Endothelial cell (in vitro differentiated cells): Measurements from ENCODE around the gene RAB12. TPM values are rescaled to one million over a fixed set of nuclear protein-coding genes. Genes with fewer than 3 reads are reported as not detected.
A peak's percentile ranks its signal among the peaks of the same experiment; 100 is the strongest.
"Not testable (repeated sequence)": the region's sequence is repeated elsewhere in the genome, so short reads cannot be mapped to it uniquely, and the experiment has no call there.

Experiments used
- DNase-seq: peaks from one replicate; pipeline ENCODE4 v3.0.0; 2021; ENCODE audit warnings: low spot score
- H3K27ac Mint-ChIP-seq: one replicate; pipeline ENCODE4 v1.8.0; 2021; ENCODE audit warnings: mixed read lengths, inconsistent platforms; ENCODE audit not compliant: unreplicated experiment
- H3K27me3 Mint-ChIP-seq: one replicate; pipeline ENCODE4 v1.8.0; 2021; ENCODE audit warnings: mild to moderate bottlenecking, moderate library complexity, mixed read lengths, inconsistent platforms; ENCODE audit not compliant: unreplicated experiment
- H3K36me3 Mint-ChIP-seq: one replicate; pipeline ENCODE4 v1.8.0; 2021; ENCODE audit warnings: mild to moderate bottlenecking, low read depth, mixed read lengths, inconsistent platforms; ENCODE audit not compliant: unreplicated experiment
- H3K4me1 Mint-ChIP-seq: one replicate; pipeline ENCODE4 v1.8.0; 2021; ENCODE audit warnings: mild to moderate bottlenecking, mixed read lengths, inconsistent platforms; ENCODE audit not compliant: unreplicated experiment
- H3K4me3 Mint-ChIP-seq: one replicate; pipeline ENCODE4 v1.8.0; 2021; ENCODE audit warnings: mild to moderate bottlenecking, mixed read lengths, inconsistent platforms; ENCODE audit not compliant: unreplicated experiment
- H3K9me3 Mint-ChIP-seq: one replicate; pipeline ENCODE4 v1.8.0; 2021; ENCODE audit warnings: mixed read lengths, inconsistent platforms; ENCODE audit not compliant: unreplicated experiment
- CTCF ChIP-seq: fragments of 200-600 bp; sonication (generic); IDR thresholded peaks from one replicate; pipeline ENCODE4 v1.5.0; 2021; ENCODE audit warnings: antibody characterized with exemption; ENCODE audit not compliant: unreplicated experiment
- total RNA-seq: library from RNA; stranded (reverse); fragmentation: NEBNext Ultra II Directional; extraction: Animal tissue kit (Norgen Biotek cat#: 25700); gene quantifications from one replicate; pipeline ENCODE4 v1.2.1, GENCODE V29; 2021; ENCODE audit not compliant: unreplicated experiment

The RAB12 gene
- total RNA-seq, 1 donor from 2014 or later = 35.3 TPM

DNA sequence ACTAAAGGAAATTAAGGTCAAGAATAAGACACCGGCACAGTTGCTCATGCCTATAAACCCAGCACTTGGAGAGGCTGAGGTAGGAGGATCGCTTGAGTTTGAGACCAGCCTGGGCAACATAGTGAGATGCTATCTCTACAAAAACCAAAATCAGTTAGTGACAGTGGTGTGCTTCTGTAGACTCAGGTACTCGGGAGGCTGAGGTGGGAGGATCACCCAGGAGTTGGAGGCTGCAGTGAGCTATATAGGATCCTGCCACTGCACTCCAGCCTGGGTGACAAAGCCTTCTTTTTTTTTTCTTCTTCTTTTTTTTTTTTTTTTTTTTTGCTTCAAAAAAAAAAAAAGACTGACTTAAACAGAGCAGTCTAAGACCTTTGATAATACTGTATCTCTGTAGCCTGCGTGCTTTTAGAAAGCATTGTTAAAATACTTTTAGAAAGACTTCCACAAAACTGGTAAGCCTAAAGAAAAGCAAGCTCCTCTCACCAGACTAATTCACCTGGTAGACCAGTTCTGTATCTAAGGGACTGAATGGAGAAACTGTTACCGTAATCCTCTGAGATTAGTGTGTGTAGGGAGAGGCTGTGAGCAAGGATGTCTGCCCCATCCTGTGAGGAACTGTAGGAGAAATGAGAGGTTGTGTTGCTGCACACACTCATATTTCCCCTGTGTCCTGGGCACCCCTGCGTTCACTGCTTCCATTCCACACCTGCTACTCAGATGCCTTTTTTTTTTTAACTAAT, 10.8 kb downstream of the RAB12 start:
- no peak for TF ChIP-seq CTCF
- Mint-ChIP-seq H3K27me3 (no peaks in the 10 kb centered on the region), H3K36me3 (no peaks in the 10 kb centered on the region), H3K27ac (no peak overlapping the region), H3K9me3 (no peaks in the 10 kb centered on the region), H3K4me1 (peaks cover 29% of the 10 kb centered on the region), H3K4me3 (no peak overlapping the region)
- no peak for DNase-seq

DNA sequence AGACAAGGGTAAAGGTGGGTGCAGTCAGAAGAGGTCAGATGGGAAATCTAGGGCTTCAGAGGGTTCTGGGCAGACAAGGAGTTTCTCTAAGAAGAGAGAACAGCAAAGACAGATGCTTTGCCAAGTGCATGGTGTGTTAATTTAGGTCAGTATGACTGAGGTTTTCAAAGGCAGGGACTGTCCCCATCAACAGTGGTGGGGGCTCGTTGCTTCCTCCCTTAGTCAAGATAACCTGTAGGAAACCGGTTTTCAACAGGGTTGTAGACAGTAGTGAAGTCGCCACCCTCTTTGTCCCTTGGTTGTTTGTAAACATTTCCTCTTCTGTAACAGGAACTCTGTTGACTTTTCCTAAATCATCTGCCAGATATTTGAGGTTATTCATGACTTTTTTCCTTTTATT, 11.6 kb downstream of the RAB12 start:
- H3K36me3 Mint-ChIP-seq = peaks cover 2% of the 10 kb centered on the region
- H3K4me1 Mint-ChIP-seq = peaks cover 29% of the 10 kb centered on the region

DNA sequence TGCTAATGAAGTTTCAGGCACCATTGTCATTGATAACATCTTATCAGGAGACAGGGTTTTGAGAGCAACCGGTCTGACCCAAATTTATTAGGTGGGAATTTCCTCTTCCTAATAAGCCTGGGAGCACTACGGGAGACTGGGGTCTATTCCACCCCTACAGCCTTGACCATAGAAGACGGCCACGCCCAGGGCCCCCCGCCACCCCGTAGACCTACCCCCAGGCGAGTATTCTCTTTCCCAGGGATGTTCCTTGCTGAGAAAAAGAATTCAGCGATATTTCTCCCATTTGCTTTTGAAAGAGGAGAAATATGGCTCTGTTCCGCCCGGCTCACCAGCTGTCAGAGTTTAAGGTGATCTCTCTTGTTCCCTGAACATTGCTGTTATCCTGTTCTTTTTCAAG, 13.4 kb downstream of the RAB12 start:
- H3K4me3 Mint-ChIP-seq = peak overlapping the region; percentile 12
- not testable (repeated sequence) for H3K27me3 Mint-ChIP-seq, DNase-seq, H3K27ac Mint-ChIP-seq, H3K9me3 Mint-ChIP-seq
- H3K4me1 Mint-ChIP-seq = peaks cover 29% of the 10 kb centered on the region
- H3K36me3 Mint-ChIP-seq = peaks cover 12% of the 10 kb centered on the region

More for the DNA sequence above, 11.6 kb downstream of the RAB12 start:
- H3K27ac Mint-ChIP-seq = peak overlapping the region; percentile 10
- TF ChIP-seq CTCF = no peak
- no peak overlapping the region for H3K4me3 Mint-ChIP-seq
- H3K9me3 Mint-ChIP-seq = no peaks in the 10 kb centered on the region
- DNase-seq = no peak
- peaks cover 1% of the 10 kb centered on the region for H3K27me3 Mint-ChIP-seq

- H3K27me3 Mint-ChIP-seq = peaks cover 2% of the 10 kb centered on the region
- TF ChIP-seq CTCF = no peak
- H3K36me3 Mint-ChIP-seq = peaks cover 12% of the 10 kb centered on the region
- H3K4me1 Mint-ChIP-seq = peaks cover 29% of the 10 kb centered on the region
- H3K9me3 Mint-ChIP-seq = no peaks in the 10 kb centered on the region
- no peak overlapping the region for H3K4me3 Mint-ChIP-seq
- DNase-seq = no peak
- H3K27ac Mint-ChIP-seq = no peak overlapping the region
Observed at GRCh38 chr18:8623549-8624106, 14.4 kb downstream of the RAB12 start.

- no peaks in the 10 kb centered on the region for H3K9me3 Mint-ChIP-seq
- peaks cover 26% of the 10 kb centered on the region for H3K4me1 Mint-ChIP-seq
- TF ChIP-seq CTCF = no peak
- peaks cover 2% of the 10 kb centered on the region for H3K27me3 Mint-ChIP-seq
- no peak overlapping the region for H3K4me3 Mint-ChIP-seq
- H3K36me3 Mint-ChIP-seq = peaks cover 12% of the 10 kb centered on the region
- no peak overlapping the region for H3K27ac Mint-ChIP-seq
- DNase-seq = no peak
Observed at GRCh38 chr18:8625461-8626092, 16.3 kb downstream of the RAB12 start.
